ENCODE measurements around the gene ZNF763.
"Not testable (repeated sequence)": the region's sequence is repeated elsewhere in the genome, so short reads cannot be mapped to it uniquely, and the experiment has no call there.

ZNF763 gene

DNA sequence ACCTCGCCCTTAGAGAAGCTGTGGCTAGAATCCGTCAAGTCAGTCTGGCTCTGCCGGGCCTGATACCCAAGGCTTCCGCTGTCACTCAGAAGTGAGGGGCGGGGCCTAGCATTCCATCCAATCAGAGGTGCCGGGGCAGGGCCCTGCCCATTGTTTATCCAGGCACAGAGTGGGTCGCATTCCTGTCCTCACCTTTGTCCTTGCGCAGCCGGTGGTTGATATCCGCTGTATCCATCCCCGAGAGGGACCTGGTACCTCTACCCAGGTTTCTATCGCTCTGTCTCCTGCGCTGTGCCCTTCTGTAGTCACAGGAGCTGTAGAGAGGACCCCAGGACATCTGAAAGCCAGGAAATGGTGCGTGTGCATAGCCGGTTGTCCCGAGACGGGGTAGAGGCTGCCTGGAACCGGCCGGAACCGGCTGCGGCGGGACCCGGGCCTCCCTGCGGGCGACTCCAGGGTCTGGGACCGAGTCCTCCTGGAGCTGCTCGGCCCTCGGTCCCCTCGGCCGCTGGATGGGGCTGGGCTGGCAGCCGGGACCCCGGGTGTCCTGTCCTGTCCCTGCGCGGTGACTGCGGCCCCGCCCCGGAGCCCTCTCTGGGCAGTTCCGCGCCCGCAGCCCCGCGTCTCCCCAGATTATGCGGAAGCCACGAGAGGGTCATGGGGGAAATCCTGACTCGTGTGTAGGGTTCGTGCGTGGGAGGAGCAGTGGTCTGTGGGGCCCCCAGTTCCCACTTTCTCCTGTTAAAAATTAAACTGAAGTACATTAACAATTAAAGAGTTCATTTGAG, at the start of gene ZNF763:
TSS of gene ZNF763 (plus strand) at position 183 of the 788 bp plus-strand sequence. CDS start at position 352, 169 bp downstream.
- H3K9ac ChIP-seq (ENCODE audit: low read length): peak within 1 kb of the TSS; percentile 69
- no peak within 1 kb of the TSS for H3K27ac ChIP-seq (ENCODE audit: low read length)
- H3K27me3 ChIP-seq (ENCODE audit: control insufficient read depth, insufficient read depth, low read length): peaks cover 17% of the 10 kb centered on the region

DNA sequence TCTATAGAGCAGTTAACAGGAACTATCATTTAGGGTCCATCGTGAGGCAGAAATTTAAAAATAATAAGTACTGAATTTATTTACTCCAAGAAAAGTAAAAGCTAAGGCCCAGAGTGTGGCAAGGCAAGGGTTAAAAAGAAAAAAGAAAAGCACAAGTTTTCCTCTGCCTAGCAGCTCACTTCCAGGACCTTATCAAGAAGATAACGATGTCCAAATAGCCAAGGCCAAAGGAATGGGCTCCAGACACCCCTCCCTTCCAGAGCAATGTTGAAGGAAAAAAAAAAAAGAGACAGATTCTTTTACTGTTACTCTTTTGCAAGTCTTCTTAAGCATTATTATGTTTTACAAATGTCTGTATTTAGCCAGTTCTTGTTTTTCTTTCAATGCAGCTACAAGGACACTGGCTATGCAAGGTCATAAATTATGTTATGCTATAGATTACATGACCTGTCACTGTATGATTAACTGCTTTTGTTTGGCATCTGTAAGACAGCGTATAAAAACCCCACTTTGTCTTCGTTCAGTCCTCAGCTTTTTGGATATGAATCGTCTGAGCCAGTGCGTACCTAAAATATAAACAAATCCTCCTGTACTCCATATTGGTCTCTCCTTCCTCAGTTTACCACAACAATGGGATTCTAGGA, 42.9 kb upstream of the ZNF763 start:
- Histone ChIP-seq H3K9ac (ENCODE audit: low read length) (no peak overlapping the region), H3K36me3 (ENCODE audit: control insufficient read depth, low read depth, low read length) (no peaks in the 10 kb centered on the region), H3K4me1 (ENCODE audit: control insufficient read depth, low read depth, low read length) (peaks cover 3% of the 10 kb centered on the region), H3K27ac (ENCODE audit: low read length) (no peak overlapping the region), H3K27me3 (ENCODE audit: control insufficient read depth, insufficient read depth, low read length) (no peaks in the 10 kb centered on the region), H3K4me3 (ENCODE audit: low read length) (no peak overlapping the region), H3K9me3 (ENCODE audit: control insufficient read depth, low read depth, low read length) (peaks cover 11% of the 10 kb centered on the region)

More for the DNA sequence above, at the start of gene ZNF763:
- Histone ChIP-seq H3K36me3 (ENCODE audit: control insufficient read depth, low read depth, low read length) (no peaks in the 10 kb centered on the region), H3K4me1 (ENCODE audit: control insufficient read depth, low read depth, low read length) (peaks cover 10% of the 10 kb centered on the region), H3K4me3 (ENCODE audit: low read length) (peak within 1 kb of the TSS; percentile 80), H3K9me3 (ENCODE audit: control insufficient read depth, low read depth, low read length) (no peaks in the 10 kb centered on the region)

DNA sequence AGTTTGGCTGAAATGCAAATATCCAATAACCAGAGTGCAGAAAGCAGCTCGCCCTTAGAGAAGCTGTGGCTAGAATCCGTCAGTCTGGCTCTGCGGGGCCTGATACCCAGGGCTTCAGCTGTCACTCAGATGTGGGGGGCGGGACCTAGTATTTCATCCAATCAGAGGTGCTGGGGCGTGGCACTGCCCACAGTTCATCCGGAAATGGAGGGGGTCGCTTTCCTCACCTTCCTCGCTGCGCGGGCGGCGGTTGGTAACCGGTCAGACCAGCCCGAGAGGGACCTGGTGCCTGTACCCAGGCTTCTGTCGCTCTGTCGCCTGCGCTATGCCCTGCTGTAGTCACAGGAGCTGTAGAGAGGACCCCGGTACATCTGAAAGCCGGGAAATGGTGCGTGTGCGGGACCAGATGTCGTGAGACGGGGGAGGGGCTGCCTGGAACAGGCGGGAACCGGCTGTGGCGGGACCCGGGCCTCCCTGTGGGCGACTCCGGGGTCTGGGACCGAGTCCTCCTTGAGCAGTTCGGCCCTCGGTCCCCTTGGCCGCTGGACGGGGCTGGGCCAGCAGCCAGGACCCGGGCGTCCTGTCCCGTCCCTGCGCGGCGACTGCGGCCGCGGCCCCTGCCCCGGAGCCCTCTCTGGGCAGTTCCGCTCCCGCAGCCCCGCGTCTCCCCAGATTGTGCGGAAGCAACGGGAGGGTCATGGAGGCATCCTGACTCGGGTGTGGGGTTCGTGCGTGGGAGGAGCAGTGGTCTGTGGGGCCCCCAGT, 39.8 kb upstream of the ZNF763 start, which contains the start of gene ZNF700:
TSS of gene ZNF700 (plus strand) at position 222 of the 765 bp plus-strand sequence. CDS start at position 326, 104 bp downstream.
- peaks cover 3% of the 10 kb centered on the region for H3K4me1 ChIP-seq (ENCODE audit: control insufficient read depth, low read depth, low read length)

GRCh38 chr19:11925651-11926187, 39.1 kb upstream of the ZNF763 start:
- H3K9me3 ChIP-seq (ENCODE audit: control insufficient read depth, low read depth, low read length); H3K27ac ChIP-seq (ENCODE audit: low read length); H3K4me1 ChIP-seq (ENCODE audit: control insufficient read depth, low read depth, low read length); H3K36me3 ChIP-seq (ENCODE audit: control insufficient read depth, low read depth, low read length); H3K27me3 ChIP-seq (ENCODE audit: control insufficient read depth, insufficient read depth, low read length): not testable (repeated sequence)
- peak overlapping the region; percentile 92 for H3K9ac ChIP-seq (ENCODE audit: low read length)
- peak overlapping the region; percentile 91 for H3K4me3 ChIP-seq (ENCODE audit: low read length)

More for the DNA sequence above, 39.8 kb upstream of the ZNF763 start, which contains the start of gene ZNF700:
- Histone ChIP-seq H3K27me3 (ENCODE audit: control insufficient read depth, insufficient read depth, low read length) (no peaks in the 10 kb centered on the region), H3K36me3 (ENCODE audit: control insufficient read depth, low read depth, low read length) (no peaks in the 10 kb centered on the region), H3K4me3 (ENCODE audit: low read length) (peak within 1 kb of the TSS; percentile 91), H3K9me3 (ENCODE audit: control insufficient read depth, low read depth, low read length) (no peaks in the 10 kb centered on the region), H3K27ac (ENCODE audit: low read length) (peak within 1 kb of the TSS; percentile 85), H3K9ac (ENCODE audit: low read length) (peak within 1 kb of the TSS; percentile 92)

- Histone ChIP-seq H3K9me3 (ENCODE audit: control insufficient read depth, low read depth, low read length) (no peaks in the 10 kb centered on the region), H3K36me3 (ENCODE audit: control insufficient read depth, low read depth, low read length) (peaks cover 6% of the 10 kb centered on the region), H3K4me1 (ENCODE audit: control insufficient read depth, low read depth, low read length) (peaks cover 3% of the 10 kb centered on the region), H3K9ac (ENCODE audit: low read length) (no peak overlapping the region), H3K27me3 (ENCODE audit: control insufficient read depth, insufficient read depth, low read length) (no peaks in the 10 kb centered on the region), H3K27ac (ENCODE audit: low read length) (no peak overlapping the region), H3K4me3 (ENCODE audit: low read length) (no peak overlapping the region)
Measured at GRCh38 chr19:11927227-11927626, 37.6 kb upstream of the ZNF763 start.

DNA sequence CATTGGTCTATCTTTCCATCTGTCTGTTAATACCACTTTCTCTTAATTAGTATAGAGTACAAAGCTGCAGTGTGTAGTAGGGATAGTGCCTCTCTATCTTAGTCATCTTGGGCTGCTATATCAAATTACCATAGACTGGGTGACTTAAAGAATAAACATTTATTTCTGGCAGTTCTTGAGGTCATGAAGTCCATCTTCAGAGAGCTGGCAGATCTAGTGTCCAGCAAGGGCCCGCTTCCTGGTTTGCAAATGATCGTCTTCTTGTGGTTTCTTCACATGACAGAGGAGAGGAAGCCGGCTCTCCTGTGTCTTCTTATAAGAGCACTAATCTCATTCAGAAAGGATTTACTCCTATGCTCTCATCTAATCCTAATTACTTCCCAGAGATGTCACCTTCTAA, 33.8 kb upstream of the ZNF763 start:
- H3K27me3 ChIP-seq (ENCODE audit: control insufficient read depth, insufficient read depth, low read length): no peaks in the 10 kb centered on the region
- no peak overlapping the region for H3K27ac ChIP-seq (ENCODE audit: low read length)
- no peak overlapping the region for H3K9ac ChIP-seq (ENCODE audit: low read length)
- no peak overlapping the region for H3K4me3 ChIP-seq (ENCODE audit: low read length)
- peaks cover 6% of the 10 kb centered on the region for H3K36me3 ChIP-seq (ENCODE audit: control insufficient read depth, low read depth, low read length)
- H3K4me1 ChIP-seq (ENCODE audit: control insufficient read depth, low read depth, low read length): no peaks in the 10 kb centered on the region
- peaks cover 6% of the 10 kb centered on the region for H3K9me3 ChIP-seq (ENCODE audit: control insufficient read depth, low read depth, low read length)

GRCh38 chr19:11931513-11931912, 33.3 kb upstream of the ZNF763 start:
- peaks cover 6% of the 10 kb centered on the region for H3K9me3 ChIP-seq (ENCODE audit: control insufficient read depth, low read depth, low read length)
- no peaks in the 10 kb centered on the region for H3K4me1 ChIP-seq (ENCODE audit: control insufficient read depth, low read depth, low read length)
- peaks cover 6% of the 10 kb centered on the region for H3K36me3 ChIP-seq (ENCODE audit: control insufficient read depth, low read depth, low read length)
- no peak overlapping the region for H3K27ac ChIP-seq (ENCODE audit: low read length)
- H3K27me3 ChIP-seq (ENCODE audit: control insufficient read depth, insufficient read depth, low read length): no peaks in the 10 kb centered on the region
- no peak overlapping the region for H3K9ac ChIP-seq (ENCODE audit: low read length)
- no peak overlapping the region for H3K4me3 ChIP-seq (ENCODE audit: low read length)

DNA sequence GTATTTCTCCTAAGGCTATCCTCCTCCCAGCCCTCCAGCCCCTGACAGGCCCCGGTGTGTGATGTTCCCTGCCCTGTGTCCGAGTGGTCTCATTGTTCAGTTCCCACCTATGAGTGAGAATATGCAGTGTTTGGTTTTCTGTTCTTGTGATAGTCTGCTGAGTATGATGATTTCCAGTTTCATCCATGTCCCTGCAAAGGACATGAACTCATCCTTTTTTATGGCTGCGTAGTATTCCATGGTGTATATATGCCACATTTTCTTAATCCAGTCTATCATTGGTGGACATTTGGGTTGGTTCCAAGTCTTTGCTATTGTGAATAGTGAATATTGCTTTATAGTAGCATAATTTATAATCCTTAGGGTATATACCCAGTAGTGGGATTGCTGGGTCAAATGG, 29.0 kb upstream of the ZNF763 start:
- H3K27ac ChIP-seq (ENCODE audit: low read length); H3K27me3 ChIP-seq (ENCODE audit: control insufficient read depth, insufficient read depth, low read length); H3K36me3 ChIP-seq (ENCODE audit: control insufficient read depth, low read depth, low read length); H3K9me3 ChIP-seq (ENCODE audit: control insufficient read depth, low read depth, low read length); H3K4me3 ChIP-seq (ENCODE audit: low read length); H3K9ac ChIP-seq (ENCODE audit: low read length); H3K4me1 ChIP-seq (ENCODE audit: control insufficient read depth, low read depth, low read length): not testable (repeated sequence)

DNA sequence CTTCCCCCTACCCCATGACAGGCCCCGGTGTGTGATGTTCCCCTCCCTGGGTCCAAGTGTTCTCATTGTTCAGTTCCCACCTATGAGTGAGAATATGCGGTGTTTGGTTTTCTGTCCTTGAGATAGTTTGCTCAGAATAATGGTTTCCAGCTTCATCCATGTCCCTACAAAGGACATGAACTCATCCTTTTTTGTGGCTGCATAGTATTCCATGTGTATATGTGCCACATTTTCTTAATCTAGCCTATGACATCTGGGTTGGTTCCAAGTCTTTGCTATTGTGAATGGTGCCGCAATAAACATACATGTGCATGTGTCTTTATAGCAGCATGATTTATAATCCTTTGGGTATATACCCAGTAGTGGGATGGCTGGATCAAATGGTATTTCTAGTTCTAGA, 26.5 kb upstream of the ZNF763 start:
- not testable (repeated sequence) for H3K4me3 ChIP-seq (ENCODE audit: low read length); H3K4me1 ChIP-seq (ENCODE audit: control insufficient read depth, low read depth, low read length); H3K9ac ChIP-seq (ENCODE audit: low read length); H3K27me3 ChIP-seq (ENCODE audit: control insufficient read depth, insufficient read depth, low read length); H3K36me3 ChIP-seq (ENCODE audit: control insufficient read depth, low read depth, low read length); H3K27ac ChIP-seq (ENCODE audit: low read length)
- H3K9me3 ChIP-seq (ENCODE audit: control insufficient read depth, low read depth, low read length): peaks cover 21% of the 10 kb centered on the region

DNA sequence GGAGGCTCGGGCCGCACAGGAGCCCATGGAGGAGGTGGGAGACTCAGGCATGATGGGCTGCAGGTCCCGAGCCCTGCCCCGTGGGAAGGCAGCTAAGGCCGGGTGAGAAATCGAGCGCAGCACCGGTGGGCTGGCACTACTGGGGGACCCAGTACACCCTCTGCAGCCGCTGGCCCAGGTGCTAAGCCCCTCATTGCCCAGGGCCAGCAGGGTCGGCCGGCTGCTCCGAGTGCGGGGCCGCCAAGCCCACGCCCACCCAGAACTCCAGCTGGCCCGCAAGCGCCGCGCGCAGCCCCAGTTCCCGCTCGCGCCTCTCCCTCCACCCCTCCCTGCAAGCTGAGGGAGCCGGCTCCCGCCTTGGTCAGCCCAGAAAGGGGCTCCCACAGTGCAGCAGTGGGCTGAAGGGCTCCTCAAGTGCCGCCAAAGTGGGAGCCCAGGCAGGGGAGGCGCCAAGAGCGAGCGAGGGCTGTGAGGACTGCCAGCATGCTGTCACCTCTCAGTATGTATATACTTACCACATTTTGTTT, 23.4 kb upstream of the ZNF763 start:
- H3K9ac ChIP-seq (ENCODE audit: low read length); H3K4me3 ChIP-seq (ENCODE audit: low read length); H3K27me3 ChIP-seq (ENCODE audit: control insufficient read depth, insufficient read depth, low read length); H3K27ac ChIP-seq (ENCODE audit: low read length); H3K36me3 ChIP-seq (ENCODE audit: control insufficient read depth, low read depth, low read length); H3K4me1 ChIP-seq (ENCODE audit: control insufficient read depth, low read depth, low read length): not testable (repeated sequence)
- H3K9me3 ChIP-seq (ENCODE audit: control insufficient read depth, low read depth, low read length): peaks cover 38% of the 10 kb centered on the region

Measured in iPS-18a (cell line).